Measurements from ENCODE around the gene HOXA13. TPM values are rescaled to one million over a fixed set of nuclear protein-coding genes. Genes with fewer than 3 reads are reported as not detected.

The HOXA13 gene
- total and polyA plus RNA-seq, 2 experiments from 2014 or later, result not detected

DNA sequence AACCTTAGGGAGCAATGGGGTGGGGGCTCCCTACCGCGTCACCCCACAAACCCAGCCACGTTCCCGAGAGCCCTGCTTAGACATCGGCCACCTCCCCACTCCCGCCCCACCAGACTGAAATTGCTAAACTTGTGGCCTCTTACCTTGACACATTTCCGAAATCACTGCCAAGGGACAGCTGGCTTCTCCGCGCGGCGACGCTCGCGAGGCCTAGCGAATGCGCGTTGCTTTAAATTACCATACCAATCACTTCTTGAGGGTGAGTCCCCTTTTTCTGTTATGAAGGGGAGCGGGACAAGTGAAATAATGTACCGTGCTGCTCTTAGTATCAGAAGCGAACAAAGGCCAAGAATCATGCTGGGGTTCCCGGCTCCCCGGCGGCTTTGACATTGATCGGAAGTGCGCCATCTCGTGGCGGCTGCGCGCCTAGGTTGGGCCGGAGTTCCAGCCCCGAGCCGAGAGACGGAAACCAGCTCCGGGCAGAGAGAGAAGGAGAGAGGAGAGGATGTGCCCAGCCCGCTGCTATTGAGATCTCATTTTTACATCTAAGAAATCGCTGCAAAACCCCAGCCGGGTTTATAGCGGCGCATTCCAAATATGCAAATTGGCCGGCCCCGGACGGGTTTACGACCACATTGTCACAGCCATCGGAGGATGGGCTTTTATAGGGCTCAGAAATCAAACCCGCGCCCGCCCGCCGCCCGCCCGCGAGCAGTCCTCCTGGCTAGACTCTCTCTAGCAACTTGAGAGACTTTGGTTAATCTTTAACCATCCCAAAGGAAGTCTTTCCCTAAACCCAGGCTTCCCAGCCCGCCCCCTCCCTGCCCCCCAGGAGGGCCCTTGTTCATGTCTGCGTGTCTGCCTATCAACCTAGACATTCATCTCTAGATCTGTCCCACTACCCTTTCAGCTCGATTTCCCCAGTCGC is 20.1 kb downstream of the HOXA13 start:
- H3K27me3 Mint-ChIP-seq (ENCODE audit: insufficient read depth, low read depth, poor library complexity), result peaks cover 100% of the 10 kb centered on the region
- H3K9me3 Mint-ChIP-seq, result peaks cover 7% of the 10 kb centered on the region; the same call in 1 of the 3 replicates
- Histone ChIP-seq H3K79me2 (replicated peaks; ENCODE audit: insufficient read depth) (no peaks in the 10 kb centered on the region), H3K27ac (ENCODE audit: low read depth) (no peak overlapping the region), H3K36me3 (ENCODE audit: insufficient read depth) (no peaks in the 10 kb centered on the region), H3K27me3 (ENCODE audit: insufficient read depth) (peaks cover 100% of the 10 kb centered on the region), H2AFZ (no peak overlapping the region), H3K4me3 (peak overlapping the region; percentile 36), H4K20me1 (replicated peaks; ENCODE audit: insufficient read depth) (peaks cover 66% of the 10 kb centered on the region), H3K9me2 (ENCODE audit: insufficient read depth) (no peaks in the 10 kb centered on the region), H3F3A (replicated peaks; ENCODE audit: low read depth) (peaks cover 39% of the 10 kb centered on the region), H3K4me2 (peak overlapping the region; percentile 62), H3K4me1 (ENCODE audit: insufficient read depth) (peaks cover 40% of the 10 kb centered on the region)
- H3K36me3 Mint-ChIP-seq (ENCODE audit: low read depth), result no peaks in the 10 kb centered on the region
- H3K4me3 Mint-ChIP-seq, result peak overlapping the region; percentile 24
- no peak overlapping the region for H3K27ac Mint-ChIP-seq
- TF ChIP-seq, protein P1, sequence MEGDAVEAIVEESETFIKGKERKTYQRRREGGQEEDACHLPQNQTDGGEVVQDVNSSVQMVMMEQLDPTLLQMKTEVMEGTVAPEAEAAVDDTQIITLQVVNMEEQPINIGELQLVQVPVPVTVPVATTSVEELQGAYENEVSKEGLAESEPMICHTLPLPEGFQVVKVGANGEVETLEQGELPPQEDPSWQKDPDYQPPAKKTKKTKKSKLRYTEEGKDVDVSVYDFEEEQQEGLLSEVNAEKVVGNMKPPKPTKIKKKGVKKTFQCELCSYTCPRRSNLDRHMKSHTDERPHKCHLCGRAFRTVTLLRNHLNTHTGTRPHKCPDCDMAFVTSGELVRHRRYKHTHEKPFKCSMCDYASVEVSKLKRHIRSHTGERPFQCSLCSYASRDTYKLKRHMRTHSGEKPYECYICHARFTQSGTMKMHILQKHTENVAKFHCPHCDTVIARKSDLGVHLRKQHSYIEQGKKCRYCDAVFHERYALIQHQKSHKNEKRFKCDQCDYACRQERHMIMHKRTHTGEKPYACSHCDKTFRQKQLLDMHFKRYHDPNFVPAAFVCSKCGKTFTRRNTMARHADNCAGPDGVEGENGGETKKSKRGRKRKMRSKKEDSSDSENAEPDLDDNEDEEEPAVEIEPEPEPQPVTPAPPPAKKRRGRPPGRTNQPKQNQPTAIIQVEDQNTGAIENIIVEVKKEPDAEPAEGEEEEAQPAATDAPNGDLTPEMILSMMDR (conservative IDR thresholded peaks at IDR 0.05; ENCODE audit: low read depth in 2 of 2), result peak; percentile 79 to 93
- TF ChIP-seq EZH2 (IDR thresholded peaks at IDR 0.05; ENCODE audit: low read depth, unreplicated experiment) (peak; percentile 89), JUNB (IDR thresholded peaks at IDR 0.05; ENCODE audit: unreplicated experiment) (no peak)
- peaks cover 24% of the 10 kb centered on the region for H3K4me1 Mint-ChIP-seq
- ATAC-seq (peak; percentile 58), DNase-seq (ENCODE audit: low spot score) (peak; percentile 89)

DNA sequence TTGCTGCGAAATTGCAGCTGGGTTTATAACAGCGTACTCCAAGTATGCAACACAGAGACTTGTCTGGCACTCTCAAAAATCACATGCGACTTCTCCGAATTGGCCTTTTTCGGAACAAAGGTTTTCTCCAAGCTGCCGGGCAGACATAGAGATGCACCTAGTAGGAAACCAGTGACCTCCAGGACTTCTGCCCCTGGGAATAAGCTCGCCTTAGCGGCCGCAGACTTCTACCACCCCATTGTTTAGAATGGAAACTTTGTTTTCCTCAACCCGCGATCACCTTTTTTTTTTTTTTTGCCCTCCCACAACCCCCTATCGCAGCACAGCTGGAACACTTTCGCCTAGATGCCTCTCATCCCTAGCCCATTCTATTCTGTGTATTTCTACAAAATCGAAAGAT is 20.9 kb downstream of the HOXA13 start:
- Mint-ChIP-seq H3K36me3 (ENCODE audit: low read depth) (no peaks in the 10 kb centered on the region), H3K4me3 (no peak overlapping the region), H3K9me3 (peaks cover 7% of the 10 kb centered on the region; the same call in 1 of the 3 replicates), H3K27ac (no peak overlapping the region), H3K4me1 (peaks cover 22% of the 10 kb centered on the region), H3K27me3 (ENCODE audit: insufficient read depth, low read depth, poor library complexity) (peaks cover 100% of the 10 kb centered on the region)
- Histone ChIP-seq H3K9me2 (ENCODE audit: insufficient read depth) (no peaks in the 10 kb centered on the region), H2AFZ (no peak overlapping the region), H3K27me3 (ENCODE audit: insufficient read depth) (peaks cover 100% of the 10 kb centered on the region), H3K27ac (ENCODE audit: low read depth) (no peak overlapping the region), H3K4me2 (peak overlapping the region; percentile 62), H3F3A (replicated peaks; ENCODE audit: low read depth) (peaks cover 44% of the 10 kb centered on the region), H3K4me3 (peak overlapping the region; percentile 36), H3K79me2 (replicated peaks; ENCODE audit: insufficient read depth) (no peaks in the 10 kb centered on the region), H3K4me1 (ENCODE audit: insufficient read depth) (peaks cover 43% of the 10 kb centered on the region), H4K20me1 (replicated peaks; ENCODE audit: insufficient read depth) (peaks cover 66% of the 10 kb centered on the region), H3K36me3 (ENCODE audit: insufficient read depth) (no peaks in the 10 kb centered on the region)
- ATAC-seq (no peak), DNase-seq (ENCODE audit: low spot score) (no peak)
- TF ChIP-seq, protein P1 (conservative IDR thresholded peaks at IDR 0.05; ENCODE audit: low read depth in 2 of 2), result no peak
- TF ChIP-seq, protein P2, sequence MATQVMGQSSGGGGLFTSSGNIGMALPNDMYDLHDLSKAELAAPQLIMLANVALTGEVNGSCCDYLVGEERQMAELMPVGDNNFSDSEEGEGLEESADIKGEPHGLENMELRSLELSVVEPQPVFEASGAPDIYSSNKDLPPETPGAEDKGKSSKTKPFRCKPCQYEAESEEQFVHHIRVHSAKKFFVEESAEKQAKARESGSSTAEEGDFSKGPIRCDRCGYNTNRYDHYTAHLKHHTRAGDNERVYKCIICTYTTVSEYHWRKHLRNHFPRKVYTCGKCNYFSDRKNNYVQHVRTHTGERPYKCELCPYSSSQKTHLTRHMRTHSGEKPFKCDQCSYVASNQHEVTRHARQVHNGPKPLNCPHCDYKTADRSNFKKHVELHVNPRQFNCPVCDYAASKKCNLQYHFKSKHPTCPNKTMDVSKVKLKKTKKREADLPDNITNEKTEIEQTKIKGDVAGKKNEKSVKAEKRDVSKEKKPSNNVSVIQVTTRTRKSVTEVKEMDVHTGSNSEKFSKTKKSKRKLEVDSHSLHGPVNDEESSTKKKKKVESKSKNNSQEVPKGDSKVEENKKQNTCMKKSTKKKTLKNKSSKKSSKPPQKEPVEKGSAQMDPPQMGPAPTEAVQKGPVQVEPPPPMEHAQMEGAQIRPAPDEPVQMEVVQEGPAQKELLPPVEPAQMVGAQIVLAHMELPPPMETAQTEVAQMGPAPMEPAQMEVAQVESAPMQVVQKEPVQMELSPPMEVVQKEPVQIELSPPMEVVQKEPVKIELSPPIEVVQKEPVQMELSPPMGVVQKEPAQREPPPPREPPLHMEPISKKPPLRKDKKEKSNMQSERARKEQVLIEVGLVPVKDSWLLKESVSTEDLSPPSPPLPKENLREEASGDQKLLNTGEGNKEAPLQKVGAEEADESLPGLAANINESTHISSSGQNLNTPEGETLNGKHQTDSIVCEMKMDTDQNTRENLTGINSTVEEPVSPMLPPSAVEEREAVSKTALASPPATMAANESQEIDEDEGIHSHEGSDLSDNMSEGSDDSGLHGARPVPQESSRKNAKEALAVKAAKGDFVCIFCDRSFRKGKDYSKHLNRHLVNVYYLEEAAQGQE (IDR thresholded peaks at IDR 0.05; ENCODE audit: unreplicated experiment), result no peak
- no peak for TF ChIP-seq NANOG (IDR thresholded peaks at IDR 0.05; ENCODE audit: borderline replicate concordance)
- TF ChIP-seq EZH2 (IDR thresholded peaks at IDR 0.05; ENCODE audit: low read depth, unreplicated experiment), result peak; percentile 88
- TF ChIP-seq EZH2phosphoT487 (IDR thresholded peaks at IDR 0.05; ENCODE audit: unreplicated experiment), result peak; percentile 52

Measured in GM23338 (cell line).